MM.1S (cell line): Measurements from ENCODE around the gene MED13L.

Experiments used
- DNase-seq: peaks from one replicate; pipeline ENCODE4 v3.0.0-alpha.2; 2015
- H2AFZ ChIP-seq: fragments of 300-600 bp; sonication (generic); 2 replicates; pipeline ENCODE4 v1.6.0; 2016; ENCODE audit warnings: antibody characterized with exemption, low read length
- H3F3A ChIP-seq: fragments of 300-600 bp; sonication (generic); 2 replicates; pipeline ENCODE4 v1.6.1; 2016; ENCODE audit warnings: mild to moderate bottlenecking, antibody characterized with exemption, low read length, moderate library complexity, mixed read lengths; ENCODE audit not compliant: insufficient read depth
- H3K27ac ChIP-seq: fragments of 300-600 bp; sonication (generic); 2 replicates; pipeline ENCODE4 v1.5.1; 2016; ENCODE audit warnings: mild to moderate bottlenecking, low read length
- H3K27me3 ChIP-seq: fragments of 300-600 bp; sonication (generic); replicated peaks from 2 replicates; pipeline ENCODE4 v1.6.0; 2016; ENCODE audit warnings: low read length; ENCODE audit not compliant: insufficient read depth
- H3K36me3 ChIP-seq: fragments of 300-600 bp; sonication (generic); replicated peaks from 2 replicates; pipeline ENCODE4 v1.6.1; 2016; ENCODE audit warnings: mild to moderate bottlenecking, low read length, mixed read lengths; ENCODE audit not compliant: insufficient read depth
- H3K4me1 ChIP-seq: fragments of 300-600 bp; sonication (generic); 2 replicates; pipeline ENCODE4 v1.6.1; 2016; ENCODE audit warnings: low read length, mixed read lengths
- H3K4me2 ChIP-seq: fragments of 300-600 bp; sonication (generic); 2 replicates; pipeline ENCODE4 v1.6.0; 2016; ENCODE audit warnings: low read depth, low read length
- H3K4me3 ChIP-seq: fragments of 300-600 bp; sonication (generic); 2 replicates; pipeline ENCODE4 v1.5.1; 2016; ENCODE audit warnings: low read length, mixed read lengths
- H3K79me2 ChIP-seq: fragments of 300-600 bp; sonication (generic); 2 replicates; pipeline ENCODE4 v1.6.1; 2016; ENCODE audit warnings: mixed run types, low read length, mixed read lengths
- H3K9ac ChIP-seq: fragments of 300-600 bp; sonication (generic); 2 replicates; pipeline ENCODE4 v1.6.1; 2016; ENCODE audit warnings: low read length, mixed read lengths
- H3K9me2 ChIP-seq: fragments of 300-600 bp; sonication (generic); replicated peaks from 2 replicates; pipeline ENCODE4 v1.6.1; 2016; ENCODE audit warnings: mild to moderate bottlenecking, low read length, mixed read lengths; ENCODE audit not compliant: insufficient read depth
- H3K9me3 ChIP-seq: fragments of 300-600 bp; sonication (generic); replicated peaks from 2 replicates; pipeline ENCODE4 v1.6.1; 2016; ENCODE audit warnings: mild to moderate bottlenecking, low read length, mixed read lengths; ENCODE audit not compliant: insufficient read depth
- H4K20me1 ChIP-seq: fragments of 300-600 bp; sonication (generic); 2 replicates; pipeline ENCODE4 v1.6.1; 2016; ENCODE audit warnings: mild to moderate bottlenecking, low read length, moderate library complexity, mixed read lengths; ENCODE audit not compliant: insufficient read depth
- CTCF ChIP-seq: fragments of 300-600 bp; sonication (generic); IDR thresholded peaks from 2 replicates; pipeline ENCODE4 v1.5.1; 2016; ENCODE audit warnings: antibody characterized with exemption, low read length, mixed read lengths
- EZH2 ChIP-seq: fragments of 300-600 bp; sonication (generic); optimal IDR thresholded peaks from 2 replicates; pipeline ENCODE3; 2017; ENCODE audit warnings: low read depth, mild to moderate bottlenecking, antibody characterized with exemption, low read length, mixed read lengths
- EZH2phosphoT487 ChIP-seq: fragments of 300-600 bp; sonication (generic); IDR thresholded peaks from 2 replicates; pipeline ENCODE4 v1.6.1; 2018; ENCODE audit warnings: antibody characterized with exemption, low read length

The MED13L gene

DNA sequence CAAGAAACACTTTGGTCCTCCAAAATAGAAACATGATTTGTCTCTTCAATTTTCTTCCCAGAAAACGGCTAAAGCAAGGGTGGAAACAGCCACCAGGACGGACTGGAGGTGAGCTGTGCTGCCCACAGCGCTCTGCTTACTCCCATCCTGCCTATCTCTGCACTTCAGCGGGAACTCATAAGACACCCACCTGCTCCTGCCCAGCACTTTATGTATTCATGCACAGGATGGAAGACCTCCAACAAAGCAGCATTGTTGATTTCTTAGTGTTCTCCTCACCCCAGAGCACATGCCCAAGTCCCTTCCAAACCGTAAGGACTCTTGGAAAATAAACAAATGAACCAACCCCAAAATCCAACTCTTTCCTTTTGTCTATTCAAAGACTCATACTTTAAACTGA lies 277.2 kb downstream of the MED13L start:
- TF ChIP-seq EZH2phosphoT487 (no peak), EZH2 (no peak), CTCF (no peak)
- no peak overlapping the region for H3K4me2 ChIP-seq
- 0 out of 2 replicates have a peak, but pooled peaks cover 3% of the 10 kb centered on the region for H3K79me2 ChIP-seq
- H3K4me1 ChIP-seq: no peaks in the 10 kb centered on the region
- H3K9me2 ChIP-seq: no peaks in the 10 kb centered on the region
- no peaks in the 10 kb centered on the region for H3K27me3 ChIP-seq
- no peak overlapping the region for H3K4me3 ChIP-seq
- H3K36me3 ChIP-seq: no peaks in the 10 kb centered on the region
- H4K20me1 ChIP-seq: no peaks in the 10 kb centered on the region
- no peaks in the 10 kb centered on the region for H3K9me3 ChIP-seq
- H3K27ac ChIP-seq: no peak overlapping the region
- DNase-seq: no peak
- 0 out of 2 replicates have a peak, but pooled peaks cover 4% of the 10 kb centered on the region for H3F3A ChIP-seq
- no peak overlapping the region for H3K9ac ChIP-seq
- H2AFZ ChIP-seq: no peak overlapping the region

- Histone ChIP-seq H3K79me2 (0 out of 2 replicates have a peak, but pooled peaks cover 3% of the 10 kb centered on the region), H3F3A (0 out of 2 replicates have a peak, but pooled peaks cover 4% of the 10 kb centered on the region), H3K4me3 (no peak overlapping the region), H3K4me2 (no peak overlapping the region), H3K4me1 (no peaks in the 10 kb centered on the region), H4K20me1 (no peaks in the 10 kb centered on the region), H3K9me2 (no peaks in the 10 kb centered on the region), H3K9ac (no peak overlapping the region), H3K27me3 (no peaks in the 10 kb centered on the region), H3K9me3 (no peaks in the 10 kb centered on the region), H3K36me3 (no peaks in the 10 kb centered on the region), H3K27ac (no peak overlapping the region), H2AFZ (no peak overlapping the region)
- no peak for DNase-seq
- no peak for TF ChIP-seq EZH2
- no peak for TF ChIP-seq EZH2phosphoT487
- TF ChIP-seq CTCF: no peak
Observed at GRCh38 chr12:115999582-115999981, 277.9 kb downstream of the MED13L start.

DNA sequence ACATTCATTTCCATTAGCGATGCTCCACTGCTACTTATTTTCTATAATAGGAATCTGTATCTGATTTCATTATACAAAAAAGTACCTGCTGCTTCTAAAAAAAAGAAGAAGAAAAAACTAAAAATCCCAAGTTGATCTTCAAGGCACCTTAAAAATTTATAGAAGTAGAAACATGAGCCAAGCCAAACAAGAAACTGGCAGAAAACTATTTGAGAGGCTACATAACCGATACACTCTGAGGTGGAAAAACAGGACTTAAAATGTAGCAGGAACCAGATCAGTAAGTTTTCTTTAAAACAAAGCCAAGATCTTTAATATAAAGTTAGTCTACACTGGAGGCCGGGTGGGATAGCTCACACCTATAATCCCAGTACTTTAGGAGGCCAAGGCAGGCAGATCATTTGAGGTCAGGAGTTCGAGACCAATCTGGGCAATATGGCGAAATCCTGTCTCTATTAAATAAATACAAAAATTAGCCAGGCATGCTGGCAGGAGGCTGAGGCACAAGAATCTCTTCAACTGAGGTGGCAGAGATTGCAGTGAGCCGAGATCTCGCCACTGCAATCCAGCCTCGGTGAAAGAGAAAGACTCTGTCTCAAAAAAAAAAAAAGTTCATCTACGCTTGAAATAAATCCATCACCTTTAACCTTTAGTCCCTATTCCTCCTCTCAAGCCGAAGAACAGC lies 278.6 kb downstream of the MED13L start:
- no peak overlapping the region; the same call in 1 of the 2 replicates for H3K27ac ChIP-seq
- no peak for DNase-seq
- H3K27me3 ChIP-seq: no peaks in the 10 kb centered on the region
- no peak overlapping the region for H2AFZ ChIP-seq
- H3K9ac ChIP-seq: no peak overlapping the region
- H3F3A ChIP-seq: 0 out of 2 replicates have a peak, but pooled peaks cover 4% of the 10 kb centered on the region
- TF ChIP-seq EZH2 (no peak), CTCF (no peak), EZH2phosphoT487 (no peak)
- no peak overlapping the region for H3K4me2 ChIP-seq
- 0 out of 2 replicates have a peak, but pooled peaks cover 3% of the 10 kb centered on the region for H3K79me2 ChIP-seq
- H3K9me3 ChIP-seq: no peaks in the 10 kb centered on the region
- no peaks in the 10 kb centered on the region for H3K36me3 ChIP-seq
- no peaks in the 10 kb centered on the region for H3K4me1 ChIP-seq
- no peaks in the 10 kb centered on the region for H4K20me1 ChIP-seq
- H3K4me3 ChIP-seq: no peak overlapping the region
- no peaks in the 10 kb centered on the region for H3K9me2 ChIP-seq
